Gastroesophageal sphincter (tissue), 4 donors: ENCODE results near the gene KRTAP10-9. TPM values are rescaled to one million over a fixed set of nuclear protein-coding genes. Genes with fewer than 3 reads are reported as not detected.
"Not testable (repeated sequence)": the region's sequence is repeated elsewhere in the genome, so short reads cannot be mapped to it uniquely, and the experiment has no call there.

ENCODE experiments used
- ATAC-seq: fragments of 150-250 bp; one replicate; pipeline ENCODE4 v1.9.1; 2016; ENCODE audit warnings: mild to moderate bottlenecking, moderate library complexity
- H3K27ac ChIP-seq, 4 donors: fragments of 200-600 bp; sonication (generic) in 3 of 4; 1 replicate in 3 of 4; 2 replicates in 1 of 4; pipeline ENCODE4 v1.5.1; 2016 to 2019
- H3K27me3 ChIP-seq: fragments of 200-600 bp; sonication (generic); one replicate; pipeline ENCODE4 v1.5.1; 2019
- H3K36me3 ChIP-seq, 2 donors: fragments of 200-600 bp; sonication (generic); one replicate each; pipeline ENCODE4 v1.5.1; 2019; ENCODE audit warnings: control low read depth in 1 of 2
- H3K4me1 ChIP-seq, 3 donors: fragments of 200-600 bp; sonication (generic); 1 replicate in 2 of 3; 2 replicates in 1 of 3; pipeline ENCODE4 v1.5.1; 2016 to 2019; ENCODE audit warnings: control low read depth in 2 of 3
- H3K4me3 ChIP-seq, 2 donors: fragments of 200-600 bp; sonication (generic); one replicate each; pipeline ENCODE4 v1.5.1; 2019; ENCODE audit warnings: mild to moderate bottlenecking in 1 of 2, moderate library complexity in 1 of 2
- H3K9me3 ChIP-seq, 3 donors: fragments of 200-600 bp; sonication (generic); one replicate each; pipeline ENCODE4 v1.5.1; 2017 to 2019; ENCODE audit warnings: control low read depth in 2 of 3
- CTCF ChIP-seq, 4 experiments: fragments of 200-600 bp in 2 of 4; fragments of 450-650 bp in 2 of 4; sonication (generic) in 1 of 4; IDR thresholded peaks; one replicate each; pipeline ENCODE4 v1.5.1; 2017 to 2019; ENCODE audit warnings: antibody characterized with exemption in 4 of 4, mild to moderate bottlenecking in 2 of 4, moderate library complexity in 2 of 4
- EP300 ChIP-seq: sonication (generic); formaldehyde crosslinking; IDR thresholded peaks from one replicate; pipeline ENCODE4 v1.6.1; 2017; ENCODE audit warnings: antibody characterized with exemption, mild to moderate bottlenecking
- POLR2A ChIP-seq, 2 donors: fragments of 450-650 bp; IDR thresholded peaks; one replicate each; pipeline ENCODE4 v1.6.1; 2017; ENCODE audit warnings: antibody characterized with exemption in 2 of 2, mild to moderate bottlenecking in 2 of 2, moderate library complexity in 1 of 2
- POLR2AphosphoS5 ChIP-seq: sonication (generic); formaldehyde crosslinking; IDR thresholded peaks from one replicate; pipeline ENCODE4 v1.6.1; 2017; ENCODE audit warnings: antibody characterized with exemption
- WGBS, 2 donors: methylation state at CpG; one replicate each; pipeline ENCODE4 v1.1.5; 2018; ENCODE audit warnings: low coverage in 1 of 2; 5-methylcytosine and 5-hydroxymethylcytosine counted together
- total RNA-seq, 4 donors: library from RNA; depleted of rRNA; stranded (reverse); fragments of >200 nt; gene quantifications; one replicate each; pipeline ENCODE4 v1.1.0, GENCODE V29; 2016

The KRTAP10-9 gene
- total RNA-seq, 4 donors from 2014 or later = not detected

DNA sequence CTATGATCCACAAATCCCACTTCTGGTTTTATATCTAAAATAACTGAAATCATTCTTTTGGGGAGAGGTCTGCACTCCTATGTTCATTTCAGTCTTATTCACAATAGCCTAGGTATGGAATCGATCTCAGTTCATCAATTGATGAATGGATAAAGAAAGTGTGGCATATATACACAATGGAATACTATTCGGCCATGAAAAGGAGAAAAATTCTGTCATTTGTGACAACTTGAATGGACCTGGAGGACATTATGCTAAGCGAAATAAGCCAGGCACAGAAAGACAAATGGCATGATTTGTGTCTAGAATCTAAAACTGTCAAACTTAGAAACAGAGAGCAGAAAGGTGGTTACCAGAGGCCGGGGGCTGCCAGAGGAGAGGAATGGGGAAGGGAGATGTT lies 20.4 kb upstream of the KRTAP10-9 start:
- no peak for ATAC-seq
- Histone ChIP-seq H3K4me1 (no peaks in the 10 kb centered on the region), H3K36me3 (no peaks in the 10 kb centered on the region), H3K27ac (no peak overlapping the region), H3K4me3 (no peak overlapping the region), H3K27me3 (peaks cover 70% of the 10 kb centered on the region), H3K9me3 (peaks cover 0 to 28% (median 0%) of the 10 kb centered on the region in 3 donors)
- TF ChIP-seq EP300 = no peak
- TF ChIP-seq CTCF (IDR thresholded peaks at IDR 0.05) = no peak
- TF ChIP-seq POLR2A (IDR thresholded peaks at IDR 0.05) = no peak
- TF ChIP-seq POLR2AphosphoS5 = no peak
- 52 to 73% methylated on average over 4 of the region's 4 CpGs for WGBS, 2 donors

DNA sequence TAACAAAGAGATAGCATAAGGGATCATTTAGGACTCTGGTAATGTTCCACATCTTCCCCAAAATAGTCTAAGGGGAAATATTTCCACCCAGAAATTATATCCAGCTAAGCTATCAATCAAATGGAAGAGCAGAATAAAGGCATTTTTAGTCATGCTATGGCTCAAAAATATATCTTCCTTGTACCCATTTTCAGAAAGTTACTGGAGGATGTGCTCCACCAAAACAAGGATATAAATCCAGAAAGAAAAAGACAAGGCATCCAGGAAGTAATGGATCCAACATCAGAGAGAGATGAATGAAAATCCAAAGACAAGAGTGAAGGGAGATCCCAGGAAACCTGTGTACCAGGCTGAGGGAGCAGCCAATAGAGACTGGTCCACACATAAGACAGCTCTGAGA lies 17.7 kb upstream of the KRTAP10-9 start:
- no peak for ATAC-seq
- Histone ChIP-seq H3K27ac (no peak overlapping the region), H3K27me3 (peaks cover 70% of the 10 kb centered on the region), H3K9me3 (peaks cover 0 to 37% (median 0%) of the 10 kb centered on the region in 3 donors), H3K4me3 (no peak overlapping the region), H3K4me1 (no peaks in the 10 kb centered on the region), H3K36me3 (no peaks in the 10 kb centered on the region)
- TF ChIP-seq POLR2A (IDR thresholded peaks at IDR 0.05) (no peak), POLR2AphosphoS5 (no peak), CTCF (IDR thresholded peaks at IDR 0.05) (no peak), EP300 (no peak)

GRCh38 chr21:44610157-44610843 lies 16.6 kb upstream of the KRTAP10-9 start:
- Histone ChIP-seq H3K27me3 (peaks cover 73% of the 10 kb centered on the region), H3K9me3 (peaks cover 0 to 37% (median 0%) of the 10 kb centered on the region in 3 donors)
- H3K4me1 ChIP-seq, ATAC-seq, H3K27ac ChIP-seq, H3K36me3 ChIP-seq, H3K4me3 ChIP-seq: not testable (repeated sequence)
- WGBS, 2 donors = 93 to 95% methylated on average over 4 of the region's 7 CpGs

DNA sequence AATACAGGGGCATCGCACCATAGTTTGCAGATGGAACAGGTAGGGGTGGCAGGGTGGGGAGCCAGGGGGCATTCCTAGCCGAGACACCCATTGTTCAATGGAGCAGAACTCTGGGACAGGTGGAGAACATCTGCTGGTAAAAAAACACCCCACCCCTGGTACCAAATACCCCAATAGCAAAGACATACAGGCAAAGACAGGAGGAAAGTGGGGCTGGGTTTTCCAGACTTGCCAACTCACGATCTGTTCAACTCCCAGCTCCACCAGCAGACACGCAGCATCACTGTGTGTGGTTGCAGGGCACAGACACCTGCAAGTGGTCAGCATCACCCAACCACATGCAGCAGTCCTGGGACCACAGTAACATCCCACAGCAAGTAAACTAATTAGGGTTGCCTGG lies 15.3 kb upstream of the KRTAP10-9 start:
- no peaks in the 10 kb centered on the region for H3K36me3 ChIP-seq
- no CpG with 5 or more reads among the region's 4 CpGs for WGBS, 2 donors

GRCh38 chr21:44612029-44612486 lies 14.8 kb upstream of the KRTAP10-9 start, which contains the start of gene KRTAP10-8:
KRTAP10-8 (plus strand) TSS chr21:44612079; CDS start chr21:44612101, 22 bp downstream.
- Histone ChIP-seq H3K9me3 (peaks cover 0 to 37% (median 0%) of the 10 kb centered on the region in 3 donors), H3K4me3 (no peak within 1 kb of the TSS), H3K27me3 (peaks cover 76% of the 10 kb centered on the region), H3K36me3 (no peaks in the 10 kb centered on the region), H3K4me1 (no peaks in the 10 kb centered on the region), H3K27ac (no peak within 1 kb of the TSS)
- 90% methylated on average over 2 of the region's 8 CpGs; no CpG with 5 or more reads in 1 of the 2 donors for WGBS, 2 donors
- TF ChIP-seq EP300 (no peak), POLR2A (IDR thresholded peaks at IDR 0.05) (no peak), POLR2AphosphoS5 (no peak), CTCF (IDR thresholded peaks at IDR 0.05) (no peak)
- ATAC-seq = no peak

More for the DNA sequence above, 15.3 kb upstream of the KRTAP10-9 start:
- peaks cover 76% of the 10 kb centered on the region for H3K27me3 ChIP-seq
- TF ChIP-seq POLR2A (IDR thresholded peaks at IDR 0.05) = no peak
- no peak for TF ChIP-seq EP300
- no peak for TF ChIP-seq CTCF (IDR thresholded peaks at IDR 0.05)
- no peak for TF ChIP-seq POLR2AphosphoS5
- no peak overlapping the region for H3K27ac ChIP-seq
- peaks cover 0 to 37% (median 0%) of the 10 kb centered on the region in 3 donors for H3K9me3 ChIP-seq
- H3K4me1 ChIP-seq = no peaks in the 10 kb centered on the region
- no peak overlapping the region for H3K4me3 ChIP-seq
- ATAC-seq = no peak
